ENCODE results near the gene COL6A1.
"Not testable (repeated sequence)": the region's sequence is repeated elsewhere in the genome, so short reads cannot be mapped to it uniquely, and the experiment has no call there.

COL6A1 gene

DNA sequence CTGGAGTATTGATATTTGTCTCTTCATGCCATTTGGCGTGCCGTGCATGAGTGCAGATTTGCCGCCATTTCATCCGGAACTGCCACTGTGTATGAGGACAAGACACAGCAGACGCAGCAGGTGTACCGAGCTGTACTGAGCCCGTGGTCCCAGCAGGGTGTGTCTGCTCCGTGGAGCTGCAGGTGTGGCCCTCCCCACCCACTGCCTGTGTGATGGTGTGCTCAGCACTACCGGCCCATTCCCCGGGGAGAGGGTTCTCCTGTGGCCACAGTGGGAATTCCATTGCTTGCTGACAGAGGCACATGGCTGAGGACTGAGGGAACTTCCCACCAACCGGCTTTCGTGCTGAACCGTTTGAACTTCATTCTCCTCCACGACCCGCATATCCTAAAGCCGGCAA lies 34.3 kb upstream of the COL6A1 start:
- DNase-seq = no peak

DNA sequence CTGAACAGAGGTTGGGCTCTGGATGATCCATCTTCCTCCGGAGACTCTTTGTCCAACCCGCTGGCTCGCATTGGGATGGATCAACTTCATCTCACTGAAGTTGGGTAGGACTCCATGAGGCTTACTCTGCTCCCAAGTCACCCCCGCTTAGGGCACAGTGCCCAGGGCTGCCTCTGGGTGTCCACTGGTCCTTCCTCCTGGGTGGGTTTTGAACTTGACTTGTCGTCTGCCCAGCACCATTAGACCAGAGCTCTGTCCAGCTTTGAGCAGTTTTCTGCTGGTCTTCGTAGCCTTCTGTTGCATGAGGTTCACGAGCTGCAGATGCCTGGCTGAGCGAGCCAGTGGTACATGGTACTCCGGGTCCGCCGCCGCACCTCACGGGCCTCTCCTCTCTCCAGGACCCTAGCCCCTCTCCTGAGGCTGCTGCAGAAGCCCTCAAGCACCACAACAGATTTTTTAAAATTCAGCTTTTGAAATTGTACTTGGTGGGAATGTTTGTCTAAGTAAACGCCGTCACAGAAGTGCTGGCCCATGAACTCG lies 33.8 kb upstream of the COL6A1 start:
- DNase-seq = no peak

DNA sequence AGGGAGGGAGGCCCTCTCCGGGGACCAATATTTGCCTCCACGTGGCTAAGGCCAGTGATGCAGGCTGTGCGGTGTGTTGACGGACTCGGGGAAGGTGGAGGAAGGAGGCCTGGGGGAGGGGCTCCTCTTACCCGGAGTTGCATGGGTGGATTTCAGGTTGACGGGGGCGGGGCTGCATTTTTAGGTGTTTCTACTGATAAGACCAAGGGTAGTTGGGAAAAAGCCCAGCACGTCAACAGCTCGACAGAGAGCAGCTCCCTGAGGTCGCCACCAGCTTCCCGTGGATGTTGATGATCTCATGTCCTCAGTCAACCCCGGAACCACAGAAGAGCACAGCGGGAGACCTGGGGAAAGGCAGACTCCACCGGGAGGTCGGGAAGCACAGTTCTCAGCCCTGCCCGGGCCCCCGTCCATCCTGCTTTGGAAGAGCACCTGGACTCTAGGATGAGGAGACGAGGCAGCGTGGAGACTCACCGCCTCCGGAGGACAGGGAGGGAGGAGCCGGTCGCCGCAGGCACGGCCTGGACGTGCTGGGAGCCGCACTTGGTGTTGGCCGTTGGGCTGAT lies 32.9 kb upstream of the COL6A1 start:
- no peak for DNase-seq

DNA sequence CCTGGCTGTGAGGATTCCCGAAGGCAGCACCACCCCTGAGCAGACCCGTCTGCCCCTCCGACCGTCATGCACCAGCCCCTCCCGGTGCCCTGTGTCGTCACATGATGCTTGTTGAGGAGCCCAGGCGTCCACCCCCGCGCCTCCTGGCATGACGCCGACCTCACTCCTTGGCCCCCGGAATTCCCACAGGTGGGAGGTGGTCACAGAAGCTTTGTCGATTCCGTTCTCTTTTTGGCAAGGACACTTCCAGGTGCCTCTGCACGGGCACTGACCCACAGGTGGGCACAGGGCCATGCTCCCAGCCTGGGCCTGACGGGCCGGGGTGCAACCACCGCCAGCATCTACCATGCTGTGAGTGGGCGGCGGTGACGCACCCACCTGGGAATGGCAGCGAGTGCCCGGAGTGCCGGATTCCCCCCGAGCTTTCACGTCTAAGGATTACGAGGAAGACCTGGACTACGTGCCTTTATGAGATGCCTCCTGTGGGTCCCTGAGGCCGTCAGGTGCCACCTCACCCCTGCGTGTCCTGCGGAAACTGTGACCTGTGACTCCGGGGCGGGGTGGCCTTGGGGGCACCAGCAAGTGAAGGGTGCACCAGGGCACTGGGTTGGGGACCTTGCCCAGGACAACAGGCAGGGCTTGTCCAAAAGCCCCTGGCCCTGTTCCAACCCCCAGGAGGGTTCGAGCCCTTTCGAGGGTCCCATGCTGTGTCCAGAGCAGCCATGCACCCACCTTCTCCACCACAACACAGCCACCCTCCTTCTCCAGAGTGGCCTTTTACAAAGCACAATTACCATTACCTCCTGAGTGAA lies 31.4 kb upstream of the COL6A1 start:
- no peak for DNase-seq

DNA sequence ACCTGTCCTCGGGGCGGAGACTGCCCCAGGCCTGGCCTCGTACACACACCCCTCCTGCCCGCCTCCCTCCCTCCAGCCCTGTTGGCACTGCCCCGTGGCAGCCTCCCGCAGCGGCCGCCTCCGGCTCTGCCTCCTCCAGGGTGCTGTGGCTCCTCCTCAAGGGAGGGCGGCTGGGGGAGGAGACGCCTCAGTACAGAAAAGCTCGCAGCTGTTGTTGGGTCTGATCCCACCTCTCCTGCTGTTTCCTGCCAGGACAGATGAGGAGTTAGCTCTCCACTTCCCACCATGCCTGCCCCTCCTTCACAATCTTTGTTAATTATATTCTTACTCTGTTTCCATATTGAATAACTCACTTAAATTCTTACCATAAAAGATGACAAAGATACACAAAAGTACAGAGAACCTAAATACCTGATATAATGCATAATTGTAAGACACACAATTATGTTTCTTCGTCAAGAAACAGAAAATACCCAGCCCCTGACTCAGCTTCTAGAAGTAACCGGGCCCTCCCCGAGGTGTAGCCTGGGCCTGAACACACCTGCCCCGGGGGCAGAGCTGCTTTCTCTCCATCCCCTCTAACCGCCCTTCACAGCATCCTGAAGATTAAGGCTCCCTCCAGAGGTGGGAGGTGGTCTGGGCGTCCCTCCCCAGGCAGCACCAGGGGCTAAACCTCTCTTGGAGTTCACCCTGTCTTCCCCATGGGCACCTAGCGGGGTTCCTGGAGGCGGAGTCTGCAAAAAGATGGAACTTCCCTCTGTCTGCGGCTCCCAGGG lies 30.6 kb upstream of the COL6A1 start:
- DNase-seq = no peak

DNA sequence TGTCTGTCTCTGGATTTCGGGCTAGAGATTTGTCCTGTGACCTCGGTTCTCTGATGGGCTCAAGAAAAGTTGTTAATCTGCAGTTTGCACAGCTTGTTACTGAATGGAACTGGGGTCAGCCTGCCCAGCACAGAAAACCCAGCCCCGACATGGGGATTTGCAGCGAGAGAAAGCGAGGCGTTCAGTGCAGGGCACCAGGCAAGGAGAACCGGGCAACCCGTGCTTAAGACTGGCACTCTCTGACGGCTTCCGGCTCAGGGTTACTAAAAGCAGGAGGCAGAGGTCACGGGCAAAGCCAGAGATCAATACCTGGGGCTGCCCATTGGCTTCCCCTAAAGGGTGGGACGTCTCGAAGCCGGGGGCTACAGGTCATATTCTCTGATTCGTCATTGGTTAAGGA lies 29.9 kb upstream of the COL6A1 start:
- no peak for DNase-seq

DNA sequence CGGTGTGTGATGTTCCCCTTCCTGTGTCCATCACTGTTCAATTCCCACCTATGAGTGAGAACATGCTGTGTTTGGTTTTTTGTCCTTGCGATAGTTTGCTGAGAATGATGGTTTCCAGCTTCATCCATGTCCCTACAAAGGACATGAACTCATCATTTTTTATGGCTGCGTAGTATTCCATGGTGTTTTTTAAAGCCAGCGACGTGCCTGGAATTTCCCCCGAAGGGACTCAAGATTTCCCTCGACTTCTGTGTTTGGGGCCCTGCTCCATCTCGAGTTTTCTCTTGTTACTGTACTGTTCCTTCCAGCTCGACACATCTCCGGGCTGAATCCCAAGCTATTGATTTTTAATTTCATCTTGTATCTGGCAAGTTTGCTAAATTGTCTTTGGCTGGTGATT lies 29.0 kb upstream of the COL6A1 start:
- not testable (repeated sequence) for DNase-seq

DNA sequence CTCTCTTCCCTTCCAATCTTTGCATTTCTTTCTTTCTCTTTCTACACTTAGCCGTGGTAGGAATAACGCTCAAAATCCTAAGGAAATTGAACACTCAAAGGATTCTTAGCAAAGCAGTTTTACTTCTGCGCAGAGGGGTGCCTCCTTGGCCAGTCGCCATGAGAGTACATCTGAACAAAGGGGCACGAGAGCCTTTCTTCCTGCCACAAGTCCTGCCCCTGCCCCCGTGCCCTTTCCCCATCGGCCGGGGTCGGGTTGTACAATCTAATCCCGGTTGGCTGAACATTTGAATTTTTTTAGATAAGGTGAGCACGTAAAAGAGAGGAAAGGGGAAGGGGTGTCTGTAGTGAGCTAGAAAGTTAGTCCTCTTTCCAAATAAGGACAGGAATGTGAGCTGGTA lies 28.6 kb upstream of the COL6A1 start:
- DNase-seq = no peak

DNA sequence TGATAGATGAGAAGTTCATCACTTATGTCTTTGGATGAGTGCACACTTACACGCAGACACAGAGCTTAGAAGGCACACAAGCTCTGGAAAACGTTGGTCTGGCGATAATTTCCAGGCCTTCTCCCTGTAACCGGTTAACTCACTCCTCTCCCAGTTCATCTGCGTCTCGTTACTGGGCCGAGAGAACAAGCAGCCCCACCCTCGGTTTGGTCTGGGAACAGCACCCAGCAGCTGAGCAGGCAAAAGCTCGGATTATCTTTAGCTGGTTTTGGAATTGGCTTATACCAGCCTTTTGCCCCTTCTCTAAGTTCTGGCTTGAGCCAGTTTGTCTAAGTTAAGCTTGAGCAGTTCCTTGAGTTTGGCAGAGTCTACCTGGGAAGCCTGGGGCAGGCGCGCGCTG lies 27.3 kb upstream of the COL6A1 start:
- DNase-seq = no peak

DNA sequence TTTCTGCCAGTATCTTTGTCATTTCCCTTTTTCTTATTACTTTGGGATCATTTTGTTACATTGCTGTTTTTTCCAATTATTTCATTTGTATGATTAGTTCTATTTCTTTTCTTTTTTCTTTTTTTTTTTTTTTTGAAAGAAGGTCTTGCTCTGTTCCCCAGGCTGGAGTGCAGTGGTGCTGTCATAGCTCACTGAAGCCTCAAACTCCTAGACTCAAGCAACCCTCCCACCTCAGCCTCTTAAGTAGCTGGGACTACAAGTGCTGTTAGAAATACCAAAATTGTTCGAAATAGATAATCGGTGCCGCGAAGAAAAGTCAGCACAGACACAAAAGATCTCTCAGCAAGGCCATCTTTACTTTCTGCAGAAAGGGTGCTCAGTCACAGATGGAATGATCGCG lies 26.6 kb upstream of the COL6A1 start:
- no peak for DNase-seq

DNA sequence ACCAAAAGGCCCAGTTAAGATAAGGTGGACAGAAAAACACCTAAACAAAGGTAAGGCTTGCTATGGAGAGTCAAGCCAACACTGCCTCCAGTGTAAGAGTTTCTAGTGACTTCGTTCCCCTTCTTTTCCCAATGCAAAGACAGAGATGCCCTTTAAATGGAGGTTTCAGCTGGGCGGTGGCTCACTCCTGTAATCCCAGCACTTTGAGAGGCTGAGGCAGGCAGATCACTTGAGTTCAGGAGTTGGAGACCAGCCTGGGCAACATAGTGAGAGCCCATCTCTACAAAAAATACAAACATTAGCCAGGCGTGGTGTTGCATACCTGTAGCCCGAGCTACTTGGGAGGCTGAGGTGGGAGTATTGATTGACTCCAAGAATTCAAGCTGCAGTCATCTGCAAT lies 24.0 kb upstream of the COL6A1 start:
- no peak for DNase-seq

DNA sequence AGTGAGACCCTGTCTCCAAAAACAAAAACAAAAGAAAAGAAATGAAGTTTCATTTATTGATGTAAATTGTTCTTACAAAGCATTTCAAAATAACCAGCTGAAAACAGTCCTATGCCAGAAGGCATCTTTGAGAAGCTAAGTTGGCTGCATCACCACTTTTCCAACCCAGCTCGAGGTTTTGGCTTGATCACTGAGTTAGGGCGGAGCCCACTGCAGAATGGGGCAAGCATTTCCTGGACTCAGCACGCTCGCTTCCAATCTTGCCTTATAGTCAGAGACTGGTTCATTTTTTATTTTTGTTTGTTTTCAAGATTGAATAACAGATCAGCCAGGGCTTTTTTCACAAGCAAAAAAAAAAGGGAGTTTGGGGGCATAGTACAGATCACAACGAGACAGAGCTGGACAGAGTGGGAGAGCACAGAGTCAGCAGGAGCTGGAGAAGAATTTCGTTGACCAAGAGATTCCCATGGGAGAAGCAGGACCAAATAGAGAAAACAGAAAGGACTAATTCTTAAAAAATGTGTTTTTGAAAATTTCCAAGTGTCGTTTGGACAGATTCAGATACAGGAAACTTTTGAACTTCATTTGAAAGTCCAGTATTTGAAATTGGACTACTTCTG lies 23.5 kb upstream of the COL6A1 start:
- DNase-seq = no peak

DNA sequence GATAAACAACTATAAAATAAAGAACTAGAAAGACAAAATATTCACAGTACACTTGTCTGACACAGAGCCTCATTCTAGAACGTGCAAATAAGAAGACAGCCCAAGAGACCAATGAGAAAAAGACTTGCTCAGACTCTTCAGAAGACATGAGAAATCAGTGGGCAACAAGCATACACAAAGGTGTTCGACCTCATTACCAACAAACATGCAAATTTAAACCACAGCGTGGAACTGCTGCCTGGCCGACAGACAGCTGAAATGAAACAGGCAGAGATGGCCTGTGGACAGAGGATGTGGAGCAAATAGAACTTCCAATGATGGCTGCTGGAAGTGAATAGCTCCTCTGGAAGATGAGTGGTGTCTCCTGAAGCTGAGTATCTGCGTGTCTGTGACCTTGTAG lies 22.4 kb upstream of the COL6A1 start:
- no peak for DNase-seq

DNA sequence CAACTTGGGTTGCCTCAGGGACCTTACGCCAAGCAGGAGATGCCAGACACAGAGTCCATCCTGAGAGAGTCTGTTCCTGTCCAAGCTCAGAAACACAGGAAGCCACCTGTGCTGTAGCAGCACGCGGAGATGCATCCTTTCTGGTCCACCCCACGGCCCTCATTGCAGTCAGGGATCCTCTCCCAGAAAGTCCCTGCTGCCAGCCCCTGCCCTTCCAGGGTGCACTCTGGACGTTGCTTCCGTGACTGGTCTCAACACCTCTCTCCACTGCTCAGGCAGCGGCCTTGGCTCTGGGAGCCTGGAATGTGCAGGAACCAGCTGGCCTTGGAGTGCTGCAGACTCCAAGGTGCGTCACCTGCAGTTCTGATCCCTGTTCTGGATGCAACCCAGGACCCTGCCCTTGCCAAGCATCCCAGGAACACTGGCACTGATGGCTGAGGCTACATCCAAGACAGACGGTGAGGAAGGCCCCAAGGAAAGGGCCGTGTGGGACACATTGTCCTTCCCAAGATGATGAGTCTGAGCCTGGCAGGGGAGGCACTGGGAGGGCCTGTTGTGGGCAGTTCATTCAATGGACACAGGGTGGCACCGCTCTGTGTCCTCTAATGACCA lies 21.7 kb upstream of the COL6A1 start:
- no peak for DNase-seq

DNA sequence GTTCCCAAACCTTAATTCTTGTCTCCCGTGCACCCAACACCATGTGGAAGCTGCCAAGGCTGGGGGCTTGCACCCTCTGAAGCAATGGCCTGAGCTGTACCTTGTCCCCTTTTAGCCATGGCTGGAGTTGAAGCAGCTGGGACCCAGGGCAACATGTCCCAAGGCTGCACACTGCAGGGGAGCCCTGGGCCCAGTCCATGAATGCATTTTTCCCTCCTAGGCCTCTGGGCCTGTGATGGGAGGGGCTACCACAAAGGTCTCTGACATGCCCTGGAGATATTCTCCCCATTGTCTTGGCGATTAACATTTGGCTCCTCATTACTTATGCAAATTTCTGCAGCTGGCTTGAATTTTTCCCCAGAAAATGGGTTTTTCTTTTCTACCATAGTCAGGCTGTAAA lies 20.2 kb upstream of the COL6A1 start:
- DNase-seq = not testable (repeated sequence)

DNA sequence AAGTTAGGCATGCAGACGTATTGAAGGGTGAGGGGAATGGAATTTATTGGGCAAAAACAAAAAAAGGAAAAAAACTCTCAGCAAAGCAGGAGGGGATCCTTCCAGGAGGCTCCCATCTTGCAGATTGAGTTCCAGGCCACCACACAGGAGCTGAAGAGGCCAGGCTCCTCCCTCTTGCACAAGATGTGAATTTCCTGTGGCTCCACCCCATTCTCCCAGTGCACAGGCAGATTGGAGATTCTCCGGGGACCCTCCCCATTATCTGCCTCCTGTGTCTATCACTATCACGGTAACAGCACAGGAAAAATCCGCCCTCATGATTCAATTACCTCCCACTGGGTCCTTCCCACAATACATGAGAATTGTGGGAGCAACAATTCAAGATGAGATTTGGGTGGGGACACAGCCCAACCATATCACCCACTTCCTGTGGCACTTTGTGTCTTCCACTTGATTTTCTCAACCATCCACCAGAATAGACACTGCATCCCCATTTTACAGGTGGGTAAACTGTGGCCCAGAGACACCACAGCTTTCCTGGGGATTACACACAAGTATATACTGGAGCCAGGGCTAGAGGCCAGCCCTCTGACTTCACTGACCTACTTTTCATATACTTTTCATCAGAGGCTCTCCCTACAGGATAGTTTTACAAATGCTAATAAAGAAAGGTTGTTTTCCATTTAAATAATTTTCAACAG lies 18.9 kb upstream of the COL6A1 start:
- no peak for DNase-seq

DNA sequence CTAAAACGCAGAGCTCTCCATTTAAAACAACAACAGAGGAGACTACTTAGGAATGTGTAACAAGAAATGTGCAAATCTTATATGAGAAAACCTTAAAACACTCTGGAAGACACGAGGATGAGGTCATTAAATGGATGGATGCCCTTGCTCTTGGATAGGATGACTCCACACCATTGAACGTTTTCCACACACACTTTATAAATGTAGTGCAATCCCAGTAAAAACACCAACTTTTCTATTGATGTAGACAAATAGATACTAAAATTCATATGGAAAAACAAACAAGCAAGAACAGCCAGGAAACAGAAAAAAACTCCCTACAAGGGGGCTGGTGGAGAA lies 18.4 kb upstream of the COL6A1 start:
- DNase-seq = no peak

DNA sequence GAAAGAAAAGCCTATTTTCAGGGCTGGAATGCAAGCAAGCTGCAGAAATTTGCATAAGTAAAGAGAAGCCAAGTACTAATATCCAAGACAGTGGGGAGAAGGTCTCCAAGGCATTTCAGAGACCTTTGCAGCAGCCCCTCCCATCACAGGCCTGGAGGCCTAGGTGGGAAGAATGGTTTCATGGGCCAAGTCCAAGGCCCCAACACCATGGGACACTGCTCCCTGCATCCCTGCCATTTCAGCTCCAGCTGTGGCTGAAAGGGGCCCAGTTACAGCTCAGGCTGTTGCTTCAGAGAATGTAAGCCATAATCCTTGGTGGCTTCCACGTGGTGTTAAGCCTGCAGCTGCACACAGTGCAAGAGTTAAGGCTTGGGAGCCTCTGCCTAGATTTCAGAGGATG lies 16.9 kb upstream of the COL6A1 start:
- no peak for DNase-seq

DNA sequence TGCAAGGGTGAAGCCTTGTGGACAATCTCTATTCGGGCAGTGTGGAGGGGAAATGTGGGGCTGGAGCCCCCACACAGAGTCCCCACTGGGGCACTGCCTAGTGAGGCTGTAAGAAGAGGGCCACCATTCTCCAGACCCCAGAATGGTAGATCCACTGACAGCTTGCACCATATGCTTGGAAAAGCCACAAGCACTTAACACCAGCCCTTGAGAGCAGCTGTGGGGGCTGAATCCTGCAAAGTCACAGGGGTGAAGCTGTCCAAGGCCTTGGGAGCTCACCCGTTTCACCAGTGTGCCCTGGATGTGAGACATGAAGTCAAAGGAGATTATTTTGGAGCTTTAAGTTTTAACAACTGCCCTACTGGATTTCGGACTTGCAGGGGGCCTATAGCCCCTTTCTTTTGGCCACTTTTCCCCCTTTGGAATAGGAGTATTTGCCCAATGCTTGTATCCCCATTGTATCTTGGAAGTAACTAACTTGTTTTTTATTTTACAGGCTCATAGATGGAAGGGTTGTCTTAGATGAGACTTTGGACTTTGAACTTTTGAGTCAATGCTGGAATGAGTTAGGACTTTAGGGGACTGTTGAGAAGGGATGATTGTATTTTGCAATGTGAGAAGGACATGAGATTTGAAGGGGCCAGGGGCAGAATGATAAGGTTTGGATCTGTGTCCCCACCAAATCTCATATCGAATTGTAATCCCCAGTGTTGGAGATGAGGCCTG lies 16.3 kb upstream of the COL6A1 start:
- no peak for DNase-seq

DNA sequence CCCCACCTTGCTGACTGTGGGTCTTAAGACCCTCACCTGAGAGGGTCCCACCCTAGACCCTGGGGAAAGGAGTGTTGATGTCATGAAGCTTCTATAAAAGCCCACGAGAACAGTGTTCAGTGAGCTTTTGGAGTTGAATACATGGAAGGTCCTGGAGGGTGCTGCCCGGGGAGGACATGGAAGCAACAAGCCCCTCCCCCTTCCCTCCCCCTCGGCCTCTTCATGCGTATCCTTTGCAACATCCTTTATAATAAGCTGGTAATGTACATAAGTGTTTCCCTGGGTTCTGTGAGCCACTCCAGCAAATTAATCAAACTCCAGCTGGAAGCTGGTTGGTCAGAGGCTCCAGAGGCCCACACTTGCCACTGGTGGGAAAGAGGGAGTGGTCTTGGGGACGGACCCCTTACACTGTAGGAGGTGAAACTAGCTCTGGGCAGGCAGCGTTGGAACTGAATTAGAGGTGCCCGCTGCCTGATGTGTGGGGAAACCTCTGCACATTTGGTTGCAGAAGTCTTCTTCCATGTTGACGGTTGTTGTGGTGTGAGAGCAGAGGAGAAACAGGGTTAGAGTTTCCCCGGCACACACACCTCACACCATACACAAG lies 14.7 kb upstream of the COL6A1 start:
- no peak for DNase-seq

DNA sequence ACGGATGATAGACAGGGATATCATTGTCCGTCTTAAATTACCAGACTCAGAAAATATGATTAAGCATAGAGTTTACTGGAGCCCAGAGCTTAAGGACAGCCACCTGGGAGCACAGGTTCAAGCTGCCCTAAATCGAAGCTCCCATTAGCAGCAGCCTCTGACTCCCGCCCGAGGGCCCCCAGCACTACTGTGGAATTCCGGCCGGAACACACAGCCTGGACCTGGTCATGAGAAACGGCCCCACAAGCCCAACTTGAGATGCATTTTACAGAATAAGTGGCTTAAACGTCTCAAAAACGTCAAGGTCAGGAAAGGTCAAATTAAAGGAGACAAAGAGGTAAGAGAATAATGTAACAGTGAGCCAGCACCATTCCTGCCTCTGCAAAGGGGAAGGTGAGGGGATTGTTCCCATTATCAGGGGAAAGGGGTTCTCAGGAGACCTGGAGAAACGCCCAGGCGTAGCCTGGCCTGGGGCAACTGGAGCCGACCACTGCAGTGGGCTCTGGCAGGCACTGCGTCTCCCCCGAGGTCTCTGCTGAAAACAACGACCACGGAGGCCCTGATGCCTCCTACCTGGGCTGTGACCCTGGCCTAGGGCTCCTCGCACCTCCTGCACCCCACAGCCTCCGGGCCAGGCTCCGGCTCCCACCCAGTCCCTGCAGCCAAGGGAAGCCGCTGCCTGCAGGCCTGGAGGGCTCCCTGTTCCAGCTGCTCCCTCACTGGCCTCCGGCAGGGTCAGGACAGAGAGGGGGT lies 11.5 kb upstream of the COL6A1 start:
- DNase-seq = no peak
